Ishikawa (cell line): ENCODE data around the gene OSGIN1.

Experiments used
- CEBPB ChIP-seq: IDR thresholded peaks from 2 replicates; pipeline ENCODE4 v1.6.1; 2012
- CREB1 ChIP-seq: IDR thresholded peaks from 2 replicates; pipeline ENCODE4 v1.6.1; 2012; ENCODE audit warnings: low read depth
- EGR1 ChIP-seq: IDR thresholded peaks from 2 replicates; pipeline ENCODE4 v1.6.1; 2012
- EP300 ChIP-seq: IDR thresholded peaks from 2 replicates; pipeline ENCODE4 v1.6.1; 2012; ENCODE audit warnings: borderline replicate concordance
- FOXM1 ChIP-seq: IDR thresholded peaks from 2 replicates; pipeline ENCODE4 v1.6.1; 2012; ENCODE audit warnings: low read depth, borderline replicate concordance
- MAX ChIP-seq: IDR thresholded peaks from 2 replicates; pipeline ENCODE4 v1.6.1; 2012
- NFIC ChIP-seq: IDR thresholded peaks from 2 replicates; pipeline ENCODE4 v1.6.1; 2012
- RAD21 ChIP-seq: IDR thresholded peaks from 2 replicates; pipeline ENCODE4 v1.6.1; 2012; ENCODE audit warnings: low read depth
- REST ChIP-seq: IDR thresholded peaks from 2 replicates; pipeline ENCODE4 v1.6.1; 2012; ENCODE audit warnings: low read depth, mild to moderate bottlenecking
- TAF1 ChIP-seq: IDR thresholded peaks from 2 replicates; pipeline ENCODE4 v1.6.1; 2012; ENCODE audit warnings: low read depth, mild to moderate bottlenecking
- TCF12 ChIP-seq: IDR thresholded peaks from 2 replicates; pipeline ENCODE4 v1.6.1; 2012; ENCODE audit warnings: low read depth
- TEAD4 ChIP-seq: IDR thresholded peaks from 2 replicates; pipeline ENCODE4 v1.6.1; 2012
- USF1 ChIP-seq: IDR thresholded peaks from 2 replicates; pipeline ENCODE4 v1.6.1; 2012
- YY1 ChIP-seq: IDR thresholded peaks from 2 replicates; pipeline ENCODE4 v1.6.1; 2012; ENCODE audit warnings: low read depth
- ZBTB7A ChIP-seq: IDR thresholded peaks from 2 replicates; pipeline ENCODE4 v1.6.1; 2012; ENCODE audit warnings: low read depth

OSGIN1 gene

GRCh38 chr16:83907631-83908250 lies 45.3 kb upstream of the OSGIN1 start:
- TF ChIP-seq MAX (no peak), TCF12 (no peak), TAF1 (no peak), EP300 (no peak), TEAD4 (no peak), USF1 (no peak), RAD21 (no peak), CEBPB (no peak), ZBTB7A (no peak), NFIC (no peak), REST (no peak), FOXM1 (no peak), EGR1 (no peak), YY1 (no peak), CREB1 (no peak)

- TF ChIP-seq TCF12 (no peak), REST (no peak), ZBTB7A (no peak), NFIC (no peak), TAF1 (no peak), MAX (no peak), TEAD4 (no peak), RAD21 (no peak), USF1 (no peak)
Measured at GRCh38 chr16:83908798-83909197, 44.2 kb upstream of the OSGIN1 start.

GRCh38 chr16:83911290-83911689 lies 41.8 kb upstream of the OSGIN1 start:
- no peak for TF ChIP-seq TAF1
- no peak for TF ChIP-seq CREB1
- no peak for TF ChIP-seq EGR1
- no peak for TF ChIP-seq RAD21
- no peak for TF ChIP-seq MAX
- TF ChIP-seq NFIC = no peak
- no peak for TF ChIP-seq REST
- no peak for TF ChIP-seq TCF12

- TF ChIP-seq ZBTB7A (no peak), MAX (no peak), TEAD4 (no peak), NFIC (no peak), CREB1 (no peak), RAD21 (no peak), TCF12 (no peak), EGR1 (no peak), CEBPB (no peak), USF1 (no peak)
Measured at GRCh38 chr16:83912519-83913244, 40.4 kb upstream of the OSGIN1 start.
